Measurements from ENCODE around the gene CAPN8. TPM values are rescaled to one million over a fixed set of nuclear protein-coding genes. Genes with fewer than 3 reads are reported as not detected.

The CAPN8 gene
- total RNA-seq, 2 experiments from 2014 or later, result 0.27 to 0.34 TPM

DNA sequence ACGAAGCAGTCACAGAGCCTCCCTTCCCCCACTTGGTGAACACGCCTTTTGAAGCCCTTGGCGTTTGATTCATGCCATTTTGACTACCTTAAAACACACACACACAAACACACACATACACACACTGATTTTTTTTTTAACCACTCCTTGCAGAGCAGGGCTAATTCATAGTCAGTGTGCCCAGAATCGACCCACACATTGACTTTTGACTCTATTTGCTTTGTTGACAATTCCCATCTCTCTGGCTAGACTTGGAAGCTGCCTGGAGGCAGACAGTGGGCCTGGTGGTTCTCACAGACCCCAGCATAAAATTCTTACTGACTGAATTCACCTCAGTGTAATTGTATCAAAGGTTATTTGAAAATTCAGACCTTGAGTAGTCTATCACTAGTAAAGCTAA is 30.3 kb downstream of the CAPN8 start:
- H3K4me1 ChIP-seq (ENCODE audit: insufficient read depth, low read length), result peaks cover 6% of the 10 kb centered on the region
- H3K4me3 Mint-ChIP-seq, result no peak overlapping the region

DNA sequence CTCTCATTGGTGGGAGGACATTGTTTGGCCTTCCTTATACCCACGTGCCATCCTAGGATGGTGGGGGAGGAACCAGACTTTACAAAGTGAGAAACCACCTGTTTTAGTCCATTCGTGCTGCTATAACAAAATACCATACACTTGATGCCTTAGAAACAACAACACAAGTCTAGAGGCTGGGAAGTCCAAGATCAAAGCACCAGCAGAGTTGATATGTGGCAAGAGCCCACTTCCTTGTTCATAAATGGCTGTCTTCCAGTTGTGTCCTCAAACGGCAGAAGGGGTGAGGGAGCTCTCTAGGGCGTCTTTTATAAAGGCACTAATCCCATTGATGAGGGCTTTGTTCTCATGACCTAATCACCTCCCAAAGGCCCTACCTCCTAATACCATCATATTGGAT is 31.1 kb downstream of the CAPN8 start:
- CTCF ChIA-PET, result no interaction called here
- no peaks in the 10 kb centered on the region for H3K36me3 ChIP-seq (ENCODE audit: insufficient read depth, low read length)
- no peak for ATAC-seq (ENCODE audit: poor library complexity)

More for the DNA sequence above, 30.3 kb downstream of the CAPN8 start:
- TF ChIP-seq, protein P1, sequence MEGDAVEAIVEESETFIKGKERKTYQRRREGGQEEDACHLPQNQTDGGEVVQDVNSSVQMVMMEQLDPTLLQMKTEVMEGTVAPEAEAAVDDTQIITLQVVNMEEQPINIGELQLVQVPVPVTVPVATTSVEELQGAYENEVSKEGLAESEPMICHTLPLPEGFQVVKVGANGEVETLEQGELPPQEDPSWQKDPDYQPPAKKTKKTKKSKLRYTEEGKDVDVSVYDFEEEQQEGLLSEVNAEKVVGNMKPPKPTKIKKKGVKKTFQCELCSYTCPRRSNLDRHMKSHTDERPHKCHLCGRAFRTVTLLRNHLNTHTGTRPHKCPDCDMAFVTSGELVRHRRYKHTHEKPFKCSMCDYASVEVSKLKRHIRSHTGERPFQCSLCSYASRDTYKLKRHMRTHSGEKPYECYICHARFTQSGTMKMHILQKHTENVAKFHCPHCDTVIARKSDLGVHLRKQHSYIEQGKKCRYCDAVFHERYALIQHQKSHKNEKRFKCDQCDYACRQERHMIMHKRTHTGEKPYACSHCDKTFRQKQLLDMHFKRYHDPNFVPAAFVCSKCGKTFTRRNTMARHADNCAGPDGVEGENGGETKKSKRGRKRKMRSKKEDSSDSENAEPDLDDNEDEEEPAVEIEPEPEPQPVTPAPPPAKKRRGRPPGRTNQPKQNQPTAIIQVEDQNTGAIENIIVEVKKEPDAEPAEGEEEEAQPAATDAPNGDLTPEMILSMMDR (IDR thresholded peaks at IDR 0.05), result no peak
- no peaks in the 10 kb centered on the region for H3K36me3 ChIP-seq (ENCODE audit: insufficient read depth, low read length)
- no peak for DNase-seq
- peaks cover 15 to 17% of the 10 kb centered on the region in 2 experiments for H3K9me3 ChIP-seq (ENCODE audit: control insufficient read depth in 1 of 2, insufficient read depth in 1 of 2, low read length in 2 of 2)
- Mint-ChIP-seq H3K27ac (no peak overlapping the region), H3K9me3 (peaks cover 13% of the 10 kb centered on the region), H3K36me3 (ENCODE audit: low read depth) (no peaks in the 10 kb centered on the region), H3K4me1 (ENCODE audit: low read depth) (peaks cover 9% of the 10 kb centered on the region), H3K27me3 (no peaks in the 10 kb centered on the region)
- ChIA-PET CTCF (no interaction called here), POLR2A (no interaction called here)
- intact Hi-C loops (cut with DNase I, micrococcal nuclease), result no loop called here
- H3K4me3 ChIP-seq (ENCODE audit: low read length), result no peak overlapping the region
- no peak for ATAC-seq (ENCODE audit: poor library complexity)
- H3K27me3 ChIP-seq (ENCODE audit: control insufficient read depth in 1 of 2, insufficient read depth in 2 of 2, low read length in 2 of 2), result no peaks in the 10 kb centered on the region
- H3K27ac ChIP-seq (ENCODE audit: low read depth in 1 of 2, low read length in 2 of 2), result no peak overlapping the region

DNA sequence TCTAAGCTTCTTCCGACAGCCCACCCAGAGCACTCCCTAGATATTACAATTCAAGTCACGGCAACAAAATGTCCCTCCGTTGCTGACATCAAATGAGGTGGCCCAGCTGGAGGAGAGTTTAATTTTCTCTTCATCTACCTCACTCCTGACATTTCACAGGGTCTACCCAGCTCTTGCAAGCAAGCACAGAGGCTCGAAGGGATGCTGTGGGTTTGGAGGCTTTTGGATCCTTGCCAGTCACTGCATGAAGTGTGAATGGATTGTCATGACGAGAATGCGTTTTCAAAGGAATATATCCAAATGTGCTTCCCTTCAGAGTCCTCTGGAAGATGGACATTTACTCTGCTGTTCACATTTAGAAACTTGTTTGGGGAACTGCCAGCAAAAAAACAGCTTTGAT is 33.5 kb downstream of the CAPN8 start:
- Histone ChIP-seq H3K27me3 (ENCODE audit: control insufficient read depth in 1 of 2, insufficient read depth in 2 of 2, low read length in 2 of 2) (no peaks in the 10 kb centered on the region), H3K4me1 (ENCODE audit: insufficient read depth, low read length) (peaks cover 5% of the 10 kb centered on the region), H3K36me3 (ENCODE audit: insufficient read depth, low read length) (no peaks in the 10 kb centered on the region), H3K27ac (ENCODE audit: low read depth in 1 of 2, low read length in 2 of 2) (no peak overlapping the region), H3K4me3 (ENCODE audit: low read length) (no peak overlapping the region), H3K9me3 (ENCODE audit: control insufficient read depth in 1 of 2, insufficient read depth in 1 of 2, low read length in 2 of 2) (peaks cover 0 to 6% of the 10 kb centered on the region in 2 experiments)
- H3K27me3 Mint-ChIP-seq, result no peaks in the 10 kb centered on the region
- intact Hi-C loops (cut with DNase I, micrococcal nuclease), result no loop called here
- POLR2A ChIA-PET, result no interaction called here
- no peak for DNase-seq
- peaks cover 4% of the 10 kb centered on the region for H3K9me3 Mint-ChIP-seq
- CTCF ChIA-PET, result no interaction called here
- H3K4me1 Mint-ChIP-seq (ENCODE audit: low read depth), result no peaks in the 10 kb centered on the region
- no peak overlapping the region for H3K4me3 Mint-ChIP-seq
- no peak for ATAC-seq (ENCODE audit: poor library complexity)
- no peak overlapping the region for H3K27ac Mint-ChIP-seq
- TF ChIP-seq, protein P1 (IDR thresholded peaks at IDR 0.05), result no peak
- no peaks in the 10 kb centered on the region for H3K36me3 Mint-ChIP-seq (ENCODE audit: low read depth)

More for the DNA sequence above, 31.1 kb downstream of the CAPN8 start:
- H3K4me1 ChIP-seq (ENCODE audit: insufficient read depth, low read length), result peaks cover 6% of the 10 kb centered on the region
- no peak overlapping the region for H3K4me3 ChIP-seq (ENCODE audit: low read length)
- no peaks in the 10 kb centered on the region for H3K27me3 ChIP-seq (ENCODE audit: control insufficient read depth in 1 of 2, insufficient read depth in 2 of 2, low read length in 2 of 2)
- POLR2A ChIA-PET, result no interaction called here
- DNase-seq, result no peak
- no peaks in the 10 kb centered on the region for H3K36me3 Mint-ChIP-seq (ENCODE audit: low read depth)
- H3K27me3 Mint-ChIP-seq, result no peaks in the 10 kb centered on the region
- H3K4me3 Mint-ChIP-seq, result no peak overlapping the region
- intact Hi-C loops (cut with DNase I, micrococcal nuclease), result no loop called here
- TF ChIP-seq, protein P1 (IDR thresholded peaks at IDR 0.05), result no peak
- peaks cover 5% of the 10 kb centered on the region for H3K9me3 Mint-ChIP-seq
- peaks cover 2% of the 10 kb centered on the region for H3K4me1 Mint-ChIP-seq (ENCODE audit: low read depth)
- no peak overlapping the region for H3K27ac Mint-ChIP-seq
- peaks cover 7 to 12% of the 10 kb centered on the region in 2 experiments for H3K9me3 ChIP-seq (ENCODE audit: control insufficient read depth in 1 of 2, insufficient read depth in 1 of 2, low read length in 2 of 2)
- no peak overlapping the region for H3K27ac ChIP-seq (ENCODE audit: low read depth in 1 of 2, low read length in 2 of 2)

Measured in CD4-positive, alpha-beta T cell (primary cell).